NCI-H2081 (cell line): ENCODE measurements around the gene OSCP1.

Source experiments
- DNase-seq, 2 experiments: peaks; one replicate each; lab custom pipeline; 2025; lab: John Stamatoyannopoulos, UW

The OSCP1 gene

GRCh38 chr1:36382669-36383068 is 67.6 kb downstream of the OSCP1 start:
- DNase-seq: no peak

- DNase-seq: no peak
Observed at GRCh38 chr1:36382231-36382630, 68.0 kb downstream of the OSCP1 start.

GRCh38 chr1:36381405-36381804 is 68.8 kb downstream of the OSCP1 start:
- no peak for DNase-seq

GRCh38 chr1:36380782-36381181 is 69.5 kb downstream of the OSCP1 start:
- DNase-seq: no peak

GRCh38 chr1:36380143-36380619 is 70.1 kb downstream of the OSCP1 start:
- DNase-seq: no peak

GRCh38 chr1:36377791-36378492 is 72.3 kb downstream of the OSCP1 start:
- no peak for DNase-seq

- DNase-seq: no peak
Observed at GRCh38 chr1:36372617-36373016, 77.6 kb downstream of the OSCP1 start.

GRCh38 chr1:36369061-36369861 is 81.0 kb downstream of the OSCP1 start:
- peak; percentile 83 to 84 for DNase-seq
